GM19023 (cell line): Measurements from ENCODE around the gene MORN1.

Experiments used
- ATAC-seq: cut with Tn5 transposase; IDR thresholded peaks from one replicate; pipeline ENCODE4 v1.9.1; 2021; ENCODE audit warnings: mild to moderate bottlenecking, moderate library complexity; ENCODE audit not compliant: unreplicated experiment

Gene MORN1

GRCh38 chr1:2324553-2325366 is 66.6 kb downstream of the MORN1 start:
- ATAC-seq = no peak

GRCh38 chr1:2323451-2323974 is 67.8 kb downstream of the MORN1 start:
- no peak for ATAC-seq

- ATAC-seq = no peak
Observed at GRCh38 chr1:2322581-2323211, 68.7 kb downstream of the MORN1 start.

- no peak for ATAC-seq
Observed at GRCh38 chr1:2322065-2322571, 69.2 kb downstream of the MORN1 start.

GRCh38 chr1:2320760-2321667 is 70.3 kb downstream of the MORN1 start:
- ATAC-seq = no peak

GRCh38 chr1:2320006-2320405 is 71.3 kb downstream of the MORN1 start:
- no peak for ATAC-seq

GRCh38 chr1:2319291-2319690 is 72.1 kb downstream of the MORN1 start:
- no peak for ATAC-seq

GRCh38 chr1:2318314-2319278 is 72.8 kb downstream of the MORN1 start:
- ATAC-seq = no peak

GRCh38 chr1:2317230-2318065 is 73.9 kb downstream of the MORN1 start:
- no peak for ATAC-seq

- no peak for ATAC-seq
Observed at GRCh38 chr1:2316451-2316961, 74.8 kb downstream of the MORN1 start.

GRCh38 chr1:2315674-2316450 is 75.5 kb downstream of the MORN1 start:
- no peak for ATAC-seq

GRCh38 chr1:2314803-2315673 is 76.3 kb downstream of the MORN1 start:
- no peak for ATAC-seq

GRCh38 chr1:2314273-2314802 is 77.0 kb downstream of the MORN1 start:
- ATAC-seq = no peak

GRCh38 chr1:2313651-2314261 is 77.6 kb downstream of the MORN1 start:
- no peak for ATAC-seq

GRCh38 chr1:2312515-2313301 is 78.6 kb downstream of the MORN1 start:
- ATAC-seq = no peak

GRCh38 chr1:2312160-2312514 is 79.2 kb downstream of the MORN1 start:
- no peak for ATAC-seq
